GM12865 (cell line): ENCODE measurements around the gene GALNT7.

Experiments
- DNase-seq: peaks from one replicate; pipeline ENCODE4 v3.0.0; 2010; ENCODE audit warnings: low read depth
- H3K4me3 ChIP-seq: 2 replicates; pipeline ENCODE4 v1.5.1; 2011; ENCODE audit warnings: mild to moderate bottlenecking, low read depth, low read length, control low read depth
- TF ChIP-seq, protein P1 (sequence below): IDR thresholded peaks from 2 replicates; pipeline ENCODE4 v1.5.1; 2011; ENCODE audit warnings: low read length, control low read depth, low read depth, inconsistent platforms; ENCODE audit not compliant: insufficient read depth; ENCODE audit errors: missing control alignments

The GALNT7 gene

DNA sequence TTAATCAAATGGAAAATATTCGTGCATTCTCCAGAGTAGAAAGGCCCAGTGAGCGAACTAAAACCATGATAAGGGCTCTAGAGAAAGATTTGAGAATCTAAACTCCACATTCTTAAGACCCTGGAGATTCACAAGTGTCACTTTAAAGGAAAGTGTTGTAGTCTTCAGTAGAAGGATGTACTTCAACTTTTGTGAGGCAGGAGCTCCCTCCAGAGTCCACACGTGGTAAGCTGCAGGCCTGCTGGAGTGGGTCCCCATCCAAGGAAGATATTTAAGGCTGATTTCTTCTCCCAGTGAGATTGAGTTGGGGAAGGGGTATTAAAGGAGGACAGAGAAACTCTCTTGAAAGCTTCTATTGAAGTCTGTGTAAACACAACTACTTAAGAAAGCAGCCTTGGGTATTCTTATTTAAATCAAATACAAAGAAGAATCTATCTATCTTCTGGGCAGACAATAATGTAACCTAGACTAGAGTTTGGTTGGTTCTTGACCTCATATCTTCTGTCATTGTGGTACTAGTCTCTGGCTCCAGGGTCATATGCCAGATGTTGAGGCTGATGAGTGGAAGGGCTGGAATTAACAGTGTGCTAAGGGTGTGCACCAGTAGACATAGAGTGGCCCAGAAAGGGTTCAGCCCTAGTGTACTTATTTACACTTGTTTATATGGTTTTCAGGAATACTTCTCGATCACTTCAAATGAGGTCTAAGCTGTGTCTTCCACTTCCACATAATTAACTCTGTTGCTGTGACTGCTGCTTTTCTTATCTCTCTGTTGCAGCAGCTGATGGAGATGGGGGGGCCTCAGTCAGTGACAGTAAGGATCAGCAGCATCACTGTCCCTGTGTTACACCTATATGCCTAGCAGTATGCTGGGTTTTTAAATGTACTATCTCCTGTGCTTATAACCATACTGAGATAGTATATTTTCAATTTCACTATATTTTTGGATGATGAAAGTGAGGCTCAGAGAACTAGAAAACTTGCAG, 89.4 kb downstream of the GALNT7 start:
- peak; percentile 76 for DNase-seq
- TF ChIP-seq, protein P1, sequence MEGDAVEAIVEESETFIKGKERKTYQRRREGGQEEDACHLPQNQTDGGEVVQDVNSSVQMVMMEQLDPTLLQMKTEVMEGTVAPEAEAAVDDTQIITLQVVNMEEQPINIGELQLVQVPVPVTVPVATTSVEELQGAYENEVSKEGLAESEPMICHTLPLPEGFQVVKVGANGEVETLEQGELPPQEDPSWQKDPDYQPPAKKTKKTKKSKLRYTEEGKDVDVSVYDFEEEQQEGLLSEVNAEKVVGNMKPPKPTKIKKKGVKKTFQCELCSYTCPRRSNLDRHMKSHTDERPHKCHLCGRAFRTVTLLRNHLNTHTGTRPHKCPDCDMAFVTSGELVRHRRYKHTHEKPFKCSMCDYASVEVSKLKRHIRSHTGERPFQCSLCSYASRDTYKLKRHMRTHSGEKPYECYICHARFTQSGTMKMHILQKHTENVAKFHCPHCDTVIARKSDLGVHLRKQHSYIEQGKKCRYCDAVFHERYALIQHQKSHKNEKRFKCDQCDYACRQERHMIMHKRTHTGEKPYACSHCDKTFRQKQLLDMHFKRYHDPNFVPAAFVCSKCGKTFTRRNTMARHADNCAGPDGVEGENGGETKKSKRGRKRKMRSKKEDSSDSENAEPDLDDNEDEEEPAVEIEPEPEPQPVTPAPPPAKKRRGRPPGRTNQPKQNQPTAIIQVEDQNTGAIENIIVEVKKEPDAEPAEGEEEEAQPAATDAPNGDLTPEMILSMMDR: peak; percentile 81
- H3K4me3 ChIP-seq: no peak overlapping the region

DNA sequence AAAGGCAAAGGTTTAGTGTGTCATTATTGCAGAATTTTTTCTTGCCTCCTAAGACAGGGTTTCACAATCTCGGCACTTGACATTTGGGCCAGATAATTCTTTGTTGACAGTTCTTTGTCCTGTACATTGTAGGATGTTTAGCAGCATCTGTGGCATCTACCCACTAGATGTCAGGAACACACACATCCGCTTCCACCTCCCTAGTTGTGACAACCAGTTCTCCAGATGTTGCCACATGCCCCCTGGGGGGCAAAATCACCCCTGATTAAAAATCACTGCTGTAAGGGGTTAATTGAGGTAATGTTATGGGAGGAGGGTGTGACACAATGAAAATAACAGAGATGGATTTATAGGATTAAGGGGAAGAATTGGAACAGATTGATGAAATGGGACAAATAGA, 90.3 kb downstream of the GALNT7 start:
- DNase-seq: no peak
- TF ChIP-seq, protein P1: no peak
- no peak overlapping the region for H3K4me3 ChIP-seq

DNA sequence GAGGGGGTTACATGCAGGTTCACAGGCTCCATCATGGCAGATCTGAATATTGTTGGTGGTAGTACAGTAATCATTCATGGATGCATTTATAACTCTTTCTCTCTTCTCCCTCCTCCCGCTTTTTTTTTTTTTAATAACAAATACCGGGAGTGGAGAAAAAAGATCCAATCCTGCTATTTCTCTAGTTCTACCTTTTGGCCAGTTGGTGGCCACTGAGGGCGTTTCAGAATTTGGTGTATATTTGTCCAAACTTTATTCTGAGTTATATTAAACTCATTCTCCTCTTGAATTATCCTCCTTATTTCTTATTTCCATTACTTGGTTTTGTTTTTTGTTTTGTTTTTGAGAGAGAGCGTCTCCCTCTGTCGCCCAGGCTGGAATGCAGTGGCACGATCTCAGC, 90.7 kb downstream of the GALNT7 start:
- no peak for DNase-seq
- TF ChIP-seq, protein P1: no peak
- no peak overlapping the region for H3K4me3 ChIP-seq

DNA sequence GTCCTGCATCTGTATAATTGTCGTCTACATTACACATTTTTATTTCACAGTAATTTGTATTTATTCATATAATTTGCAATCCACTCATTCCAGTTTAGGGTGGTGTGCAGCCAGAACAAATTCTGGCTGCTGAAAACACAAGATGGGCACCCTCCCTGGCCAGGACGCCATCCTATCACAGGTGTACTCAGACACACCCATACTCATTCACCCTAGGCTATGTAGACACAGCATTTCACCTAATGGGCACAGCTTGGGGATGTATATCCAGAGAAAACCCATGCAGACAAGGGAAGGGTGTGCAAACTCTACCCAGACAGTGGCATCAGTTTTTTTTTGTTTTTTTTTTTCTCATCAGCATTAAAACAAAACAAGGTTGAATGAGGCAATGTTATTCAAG, 92.4 kb downstream of the GALNT7 start:
- TF ChIP-seq, protein P1: no peak
- DNase-seq: no peak
- no peak overlapping the region for H3K4me3 ChIP-seq

DNA sequence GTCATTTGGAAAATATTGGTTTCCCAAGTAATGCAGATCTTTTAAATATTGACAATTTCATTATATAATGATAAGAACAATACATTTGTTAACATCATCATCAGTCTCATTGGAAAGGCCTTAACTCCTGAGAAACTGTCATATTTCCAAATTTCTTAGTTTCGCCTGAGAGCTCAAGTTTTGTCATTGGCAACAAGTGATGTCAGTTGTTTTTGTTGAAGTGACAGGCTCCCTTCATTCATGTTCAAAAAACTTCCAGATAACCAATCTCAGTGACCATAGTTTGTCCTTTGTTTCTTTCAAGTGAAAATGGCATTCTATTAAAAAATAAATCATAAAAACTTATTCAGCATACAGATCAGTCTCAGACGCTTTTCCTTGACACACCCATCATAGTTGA, 93.8 kb downstream of the GALNT7 start:
- no peak for DNase-seq
- H3K4me3 ChIP-seq: no peak overlapping the region
- TF ChIP-seq, protein P1: no peak

DNA sequence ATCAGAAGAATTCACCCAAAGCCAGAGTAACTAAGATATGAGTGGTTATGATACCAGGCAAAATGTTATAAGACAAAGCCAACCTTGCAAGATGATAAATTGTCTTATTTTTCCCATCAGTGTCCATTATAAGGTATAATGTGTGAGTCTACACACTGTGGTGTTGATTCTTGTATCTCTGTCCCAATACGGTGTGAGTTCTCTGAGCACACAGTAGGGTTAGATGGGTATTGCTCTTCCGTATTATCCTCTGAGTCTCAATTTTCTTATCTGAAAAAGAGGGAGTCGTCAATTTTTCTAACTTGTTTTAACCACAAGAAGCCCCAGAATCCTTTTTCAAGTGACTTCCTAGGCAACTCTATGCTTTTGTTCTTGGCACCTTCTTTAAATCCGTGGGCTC, 95.6 kb downstream of the GALNT7 start:
- TF ChIP-seq, protein P1: no peak
- no peak for DNase-seq
- H3K4me3 ChIP-seq: no peak overlapping the region
